ENCODE results near the gene FERMT2.

FERMT2 gene

DNA sequence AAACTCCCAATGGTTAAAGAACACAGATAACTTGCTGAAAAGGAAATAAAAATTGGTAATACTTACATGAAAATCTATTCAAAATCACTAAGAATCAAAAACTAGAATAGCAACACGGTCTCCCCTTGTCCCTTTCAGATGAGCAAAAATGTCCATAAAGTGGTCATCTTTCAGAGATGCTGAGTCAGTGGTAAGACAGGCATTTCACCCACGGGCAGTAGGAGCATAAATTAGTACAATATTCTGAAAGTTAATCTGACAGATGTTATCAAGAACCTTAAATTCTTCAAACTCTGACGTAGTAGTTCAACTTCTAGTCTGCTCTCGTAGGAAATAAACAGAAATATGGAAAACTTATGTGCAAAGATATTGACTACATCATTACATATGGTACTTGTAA lies 126.4 kb downstream of the FERMT2 start:
- DNase-seq (ENCODE audit: low read depth): no peak

DNA sequence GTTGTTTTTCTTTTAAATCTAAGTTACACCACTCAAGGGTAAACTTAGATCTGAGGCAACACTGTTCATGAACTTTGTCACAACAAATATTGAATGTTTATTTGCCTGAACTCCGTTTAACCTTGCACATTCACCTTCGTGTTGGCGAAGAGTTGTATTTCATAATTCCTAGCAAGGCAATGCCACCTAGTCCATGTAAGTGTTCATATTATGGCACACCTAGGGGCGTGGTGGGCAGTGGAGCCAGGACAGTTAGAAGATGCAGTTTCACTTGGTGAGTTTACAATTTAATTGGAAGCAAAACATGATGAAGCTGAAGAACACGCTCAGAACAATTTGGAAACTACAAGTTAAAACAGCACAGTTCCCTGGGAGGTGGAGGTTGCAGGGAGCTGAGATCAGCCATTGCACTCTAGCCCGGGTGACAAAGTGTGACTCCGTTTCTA lies 129.0 kb downstream of the FERMT2 start:
- no peak for DNase-seq (ENCODE audit: low read depth)

DNA sequence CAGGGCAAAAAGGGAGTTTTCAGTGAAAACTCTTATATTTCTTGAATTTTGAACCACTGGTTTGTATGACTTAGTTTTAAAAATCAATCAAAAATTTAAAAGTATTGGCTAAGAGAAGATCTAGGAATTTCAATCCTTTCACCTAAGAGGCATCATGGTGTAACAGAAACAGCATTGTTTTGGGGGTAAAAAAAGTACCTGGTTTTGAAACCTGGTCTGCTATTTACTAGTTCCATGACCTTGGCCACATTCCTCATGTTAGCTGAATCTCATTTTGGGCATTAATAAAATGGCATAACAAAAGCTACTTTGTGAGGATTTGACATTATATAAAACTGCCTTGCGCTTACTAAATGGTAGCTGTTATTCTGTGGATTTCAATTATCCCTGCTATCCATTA lies 142.7 kb downstream of the FERMT2 start:
- no peak for DNase-seq (ENCODE audit: low read depth)
